ENCODE results near the gene ATAD2B.
"Not testable (repeated sequence)": the region's sequence is repeated elsewhere in the genome, so short reads cannot be mapped to it uniquely, and the experiment has no call there.

Gene ATAD2B

DNA sequence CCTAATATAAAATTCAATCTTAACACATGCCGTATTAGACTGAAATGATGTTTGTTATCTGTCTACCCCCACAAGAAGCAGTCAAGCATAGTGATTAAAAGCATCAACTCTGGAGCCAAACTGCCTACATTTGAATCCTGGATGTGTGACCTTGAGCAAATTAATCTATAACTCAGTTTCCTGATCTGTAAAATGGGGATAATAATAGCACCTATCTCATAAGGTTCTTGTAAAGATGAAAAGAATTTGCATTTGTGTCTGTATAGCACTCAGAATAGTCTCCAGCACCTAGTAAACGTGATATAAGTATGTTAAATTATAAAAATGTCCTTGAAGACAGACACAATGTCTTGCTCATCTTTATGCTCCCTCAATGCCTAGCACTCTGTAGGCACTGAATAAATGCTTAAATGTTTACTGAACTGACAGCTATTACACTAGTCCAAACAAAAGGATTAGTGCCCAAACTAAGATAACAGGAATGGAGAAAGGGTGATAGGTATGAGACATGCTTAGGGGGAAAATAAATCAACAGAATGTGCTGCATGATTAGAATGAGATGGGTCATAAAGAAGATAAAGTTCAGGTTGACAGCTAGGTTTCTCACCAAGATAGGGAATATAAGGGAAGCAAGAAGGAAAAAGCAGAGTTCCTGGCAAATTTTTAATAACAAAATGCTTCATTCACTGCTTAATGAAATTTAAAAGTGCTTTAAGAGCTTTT, 180.6 kb downstream of the ATAD2B start:
- no peak for DNase-seq (ENCODE audit: low read depth in 2 of 2)

DNA sequence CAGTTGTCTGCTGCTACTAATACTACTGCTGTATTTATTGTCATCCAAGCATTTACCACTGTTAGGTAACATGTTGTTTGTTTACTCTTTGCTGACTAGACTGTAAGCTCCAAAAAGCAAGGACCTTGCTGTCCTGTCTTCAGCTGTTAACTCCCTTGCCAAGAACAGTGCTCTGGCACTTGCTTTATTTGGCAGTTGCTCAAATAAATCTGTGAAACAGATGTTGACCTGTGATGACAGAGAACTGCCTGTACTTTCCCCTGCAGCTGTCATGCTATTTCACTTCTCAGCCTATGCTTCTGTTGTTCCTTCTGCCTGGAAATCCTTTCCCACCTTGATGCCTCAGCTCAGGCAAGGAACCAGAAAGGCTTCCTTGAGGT, 181.2 kb downstream of the ATAD2B start:
- no peak for DNase-seq (ENCODE audit: low read depth in 2 of 2)

DNA sequence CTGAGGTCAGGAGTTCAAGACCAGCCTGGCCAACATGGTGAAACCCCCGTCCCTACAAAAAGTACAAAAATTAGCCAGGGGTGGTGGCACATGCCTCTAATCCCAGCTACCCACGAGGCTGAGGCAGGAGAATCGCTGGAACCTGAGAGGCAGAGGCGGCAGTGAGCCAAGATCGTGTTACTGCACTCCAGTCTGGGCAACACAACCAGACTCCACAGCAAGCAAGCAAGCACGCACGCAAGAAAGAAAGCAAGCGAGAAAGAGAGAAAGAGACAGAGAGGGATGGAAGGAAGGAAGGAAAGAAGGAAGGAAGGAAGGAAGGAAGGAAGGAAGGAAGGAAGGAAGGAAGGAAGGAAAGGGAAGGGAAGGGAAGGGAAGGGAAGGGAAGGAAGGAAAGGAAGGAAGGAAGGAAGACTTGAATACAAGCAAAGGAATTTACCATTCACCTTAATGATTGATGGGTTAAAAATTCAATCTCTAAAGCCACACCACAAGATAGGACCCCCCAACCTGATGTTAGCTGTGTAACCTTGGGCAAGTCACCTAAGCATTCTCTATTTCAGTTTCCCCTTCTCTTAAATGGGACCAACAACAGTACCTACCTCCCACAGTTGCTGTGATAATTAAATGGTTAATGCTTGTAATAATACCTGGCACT, 181.7 kb downstream of the ATAD2B start:
- DNase-seq (ENCODE audit: low read depth in 2 of 2) = no peak

- not testable (repeated sequence) for DNase-seq (ENCODE audit: low read depth in 2 of 2)
Observed at GRCh38 chr2:23736783-23737182, 190.1 kb downstream of the ATAD2B start.

DNA sequence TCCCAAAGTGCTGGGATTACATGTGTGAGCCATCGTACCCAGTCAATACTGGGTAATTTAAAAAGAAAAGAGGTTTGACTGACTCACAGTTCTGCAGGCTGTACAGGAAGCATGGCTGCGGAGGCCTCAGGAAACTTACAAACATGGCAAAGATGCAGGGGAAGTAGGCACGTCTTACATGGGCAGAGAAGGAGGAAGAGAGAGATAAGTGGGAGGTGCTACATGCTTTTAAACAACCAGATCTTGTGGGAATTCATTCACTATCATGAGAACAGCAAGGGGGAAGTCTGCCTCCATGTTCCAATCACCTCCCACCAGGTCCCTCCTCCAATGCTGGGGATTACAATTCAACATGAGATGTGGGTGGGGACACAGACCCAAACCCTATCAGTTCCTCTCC, 192.5 kb downstream of the ATAD2B start:
- DNase-seq (ENCODE audit: low read depth in 2 of 2) = no peak

DNA sequence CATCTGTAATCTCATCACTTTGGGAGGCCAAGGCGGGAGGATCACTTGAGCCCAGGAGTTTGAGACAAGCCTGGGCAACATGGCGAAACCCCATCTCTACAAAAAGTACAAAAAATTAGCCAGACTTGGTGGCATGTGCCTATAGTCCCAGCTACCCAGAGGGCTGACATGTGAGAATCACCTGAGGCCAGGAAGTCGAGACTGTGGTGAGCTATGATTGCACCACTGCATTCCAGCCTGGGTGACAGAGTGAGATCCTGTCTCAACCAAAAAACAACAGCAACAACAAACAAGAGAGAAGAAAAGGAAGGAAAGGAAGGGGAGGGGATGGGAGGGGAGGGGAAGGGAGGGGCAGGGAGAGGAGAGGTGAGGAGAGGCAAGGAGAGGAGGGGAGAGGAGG, 203.9 kb downstream of the ATAD2B start:
- DNase-seq (ENCODE audit: low read depth in 2 of 2) = not testable (repeated sequence)

DNA sequence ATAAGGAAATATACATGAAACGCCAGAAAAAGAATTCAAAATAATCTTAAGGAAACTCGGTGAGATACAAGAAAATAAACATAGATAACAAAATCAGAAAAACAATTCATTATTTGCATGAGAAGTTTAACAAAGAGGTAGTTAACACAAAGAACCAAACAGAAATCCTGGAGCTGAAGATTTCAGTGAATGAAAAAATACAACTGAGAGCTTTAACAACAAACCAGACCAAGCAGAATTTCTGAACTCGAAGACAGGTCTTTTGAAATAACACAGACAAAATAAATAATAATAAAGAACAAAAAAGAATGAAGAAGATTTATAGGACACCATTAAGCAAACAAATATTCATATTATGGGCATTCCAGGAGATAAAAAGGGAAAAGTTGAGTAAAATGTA, 204.7 kb downstream of the ATAD2B start:
- DNase-seq (ENCODE audit: low read depth in 2 of 2) = no peak

DNA sequence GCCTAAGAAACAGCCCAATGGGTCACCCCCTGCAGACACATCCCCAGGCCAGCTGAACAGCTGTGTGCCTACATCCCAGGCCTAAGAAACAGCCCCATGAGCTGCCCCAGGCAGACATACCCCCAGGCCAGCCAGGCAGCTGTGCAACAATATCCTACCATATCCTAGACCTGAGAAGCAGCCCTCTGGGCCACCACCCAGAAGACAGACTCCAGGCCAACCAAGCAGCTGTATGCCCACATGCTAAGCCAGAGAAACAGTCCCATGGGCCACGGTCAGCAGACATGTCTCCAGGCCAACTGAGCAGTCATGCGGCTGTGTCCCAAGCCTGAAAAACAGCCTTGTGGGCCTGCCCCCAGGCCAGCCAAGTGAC, 205.5 kb downstream of the ATAD2B start:
- DNase-seq (ENCODE audit: low read depth in 2 of 2) = no peak

DNA sequence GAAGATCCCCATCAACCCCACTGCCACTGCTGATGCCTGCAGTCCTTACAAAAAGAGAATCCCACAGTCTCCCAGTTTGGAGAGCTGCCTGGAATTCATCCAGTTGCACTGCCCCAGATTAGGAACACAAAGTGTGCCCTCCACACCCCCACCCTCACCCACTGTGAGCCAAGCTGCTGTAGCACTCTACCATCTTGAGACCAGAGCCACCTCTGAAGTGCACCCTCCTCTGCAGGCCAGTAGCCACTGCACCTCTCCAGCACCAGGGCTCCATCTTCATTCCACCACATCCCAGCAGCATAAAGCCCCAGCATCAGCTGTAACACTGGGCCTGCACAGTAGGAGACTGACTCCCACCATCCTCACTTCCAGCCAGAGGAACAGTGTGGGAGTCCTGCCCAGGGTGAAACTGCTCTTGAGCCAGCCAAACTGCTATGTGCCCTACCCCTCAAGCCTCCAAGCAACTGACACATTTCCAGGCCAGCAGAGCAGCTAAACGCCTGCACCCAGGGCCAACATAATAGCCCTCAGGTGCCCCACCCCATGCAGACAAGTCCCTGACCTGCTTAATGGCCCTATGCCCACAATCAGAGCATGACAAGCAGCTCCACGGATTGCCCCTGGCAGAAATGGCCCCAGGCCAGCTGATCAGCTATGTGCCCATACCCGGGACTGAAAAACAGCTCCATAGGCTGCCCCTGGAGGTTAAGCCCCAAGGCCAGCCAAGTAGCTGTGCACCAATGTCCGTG, 206.0 kb downstream of the ATAD2B start:
- no peak for DNase-seq (ENCODE audit: low read depth in 2 of 2)

- no peak for DNase-seq (ENCODE audit: low read depth in 2 of 2)
Observed at GRCh38 chr2:23719716-23720115, 207.2 kb downstream of the ATAD2B start.

GRCh38 chr2:23718931-23719700, 207.8 kb downstream of the ATAD2B start:
- DNase-seq (ENCODE audit: low read depth in 2 of 2) = no peak

DNA sequence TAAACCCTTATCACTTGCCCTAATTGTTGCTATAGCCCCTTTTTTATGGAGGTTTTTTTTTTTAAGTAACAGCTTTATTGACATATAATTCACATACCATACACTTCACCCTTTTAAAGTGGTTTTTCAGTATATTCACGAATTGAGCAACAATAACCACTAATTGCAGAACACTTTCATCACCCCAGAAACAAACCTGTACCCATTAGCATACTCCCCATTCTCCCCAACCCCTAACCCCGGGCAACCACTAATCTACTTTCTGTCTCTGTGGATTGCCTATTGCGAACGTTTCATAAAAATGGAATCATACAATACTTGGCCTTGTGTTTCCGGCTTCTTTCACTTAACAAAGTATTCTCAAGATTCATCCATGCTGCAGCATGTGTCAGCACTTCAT, 213.6 kb downstream of the ATAD2B start:
- DNase-seq (ENCODE audit: low read depth in 2 of 2) = no peak

GRCh38 chr2:23712756-23713151, 214.2 kb downstream of the ATAD2B start:
- DNase-seq (ENCODE audit: low read depth in 2 of 2) = no peak

- no peak for DNase-seq (ENCODE audit: low read depth in 2 of 2)
Observed at GRCh38 chr2:23711979-23712755, 214.8 kb downstream of the ATAD2B start.

DNA sequence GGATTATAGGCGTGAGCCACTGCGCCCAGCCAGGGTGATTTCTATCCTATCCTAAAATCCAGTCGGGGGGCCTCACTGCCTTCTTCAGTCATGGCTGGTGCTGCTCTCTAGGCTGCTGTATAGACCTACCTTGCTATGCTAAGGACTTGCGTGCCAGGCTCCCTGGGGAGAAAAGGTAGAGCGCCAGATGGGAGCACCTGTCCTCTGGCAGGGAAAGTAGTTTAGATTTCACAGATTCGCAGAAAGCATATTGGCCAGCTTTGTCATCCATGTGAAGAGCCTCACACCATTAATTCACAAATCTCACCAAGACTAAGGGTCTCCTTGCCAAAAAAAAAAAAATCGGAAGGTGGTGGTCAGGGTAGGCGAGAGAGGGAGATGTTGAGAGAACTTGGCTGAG, 217.6 kb downstream of the ATAD2B start:
- no peak for DNase-seq (ENCODE audit: low read depth in 2 of 2)

DNA sequence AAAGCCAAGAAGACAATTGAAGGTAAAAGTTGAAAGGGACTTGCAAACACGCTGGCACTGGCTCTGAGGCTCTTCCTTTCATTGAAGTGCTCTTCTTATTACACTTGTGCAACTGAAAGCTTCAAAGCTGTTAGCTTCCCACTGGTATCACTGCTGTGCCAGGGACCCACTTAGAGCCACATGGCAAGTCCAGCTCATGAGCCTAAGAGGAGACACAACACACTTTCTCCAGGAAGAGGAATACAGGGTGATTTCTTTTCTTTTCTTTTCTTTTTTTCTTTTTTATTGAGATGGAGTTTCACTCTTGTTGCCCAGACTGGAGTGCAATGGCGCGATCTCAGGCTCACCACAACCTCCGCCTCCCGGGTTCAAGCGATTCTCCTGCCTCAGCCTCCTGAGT, 218.2 kb downstream of the ATAD2B start:
- DNase-seq (ENCODE audit: low read depth in 2 of 2) = no peak

- no peak for DNase-seq (ENCODE audit: low read depth in 2 of 2)
Observed at GRCh38 chr2:23707096-23707495, 219.8 kb downstream of the ATAD2B start.

DNA sequence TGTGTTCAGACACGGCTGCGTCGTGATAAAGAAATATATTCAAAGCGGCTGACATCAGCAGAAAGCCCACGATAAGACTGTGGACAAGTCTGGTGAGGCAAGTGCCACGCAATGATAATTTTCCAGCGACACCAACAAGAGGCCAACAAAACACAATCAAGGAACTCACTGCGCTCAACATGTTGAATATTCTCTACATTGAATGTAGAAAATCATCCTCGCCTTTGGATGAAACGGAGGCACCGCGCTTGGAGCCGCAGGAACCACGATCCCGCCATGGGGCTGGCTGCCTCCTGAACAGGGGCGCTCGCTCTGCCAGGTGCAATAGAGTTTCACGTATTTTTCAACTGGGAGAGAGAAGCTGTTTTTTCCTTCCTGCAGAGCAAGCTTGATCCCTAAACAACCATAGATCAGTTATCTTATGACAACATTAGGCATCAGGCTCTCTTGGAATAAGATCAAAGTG, 220.3 kb downstream of the ATAD2B start:
- DNase-seq (ENCODE audit: low read depth in 2 of 2) = no peak

DNA sequence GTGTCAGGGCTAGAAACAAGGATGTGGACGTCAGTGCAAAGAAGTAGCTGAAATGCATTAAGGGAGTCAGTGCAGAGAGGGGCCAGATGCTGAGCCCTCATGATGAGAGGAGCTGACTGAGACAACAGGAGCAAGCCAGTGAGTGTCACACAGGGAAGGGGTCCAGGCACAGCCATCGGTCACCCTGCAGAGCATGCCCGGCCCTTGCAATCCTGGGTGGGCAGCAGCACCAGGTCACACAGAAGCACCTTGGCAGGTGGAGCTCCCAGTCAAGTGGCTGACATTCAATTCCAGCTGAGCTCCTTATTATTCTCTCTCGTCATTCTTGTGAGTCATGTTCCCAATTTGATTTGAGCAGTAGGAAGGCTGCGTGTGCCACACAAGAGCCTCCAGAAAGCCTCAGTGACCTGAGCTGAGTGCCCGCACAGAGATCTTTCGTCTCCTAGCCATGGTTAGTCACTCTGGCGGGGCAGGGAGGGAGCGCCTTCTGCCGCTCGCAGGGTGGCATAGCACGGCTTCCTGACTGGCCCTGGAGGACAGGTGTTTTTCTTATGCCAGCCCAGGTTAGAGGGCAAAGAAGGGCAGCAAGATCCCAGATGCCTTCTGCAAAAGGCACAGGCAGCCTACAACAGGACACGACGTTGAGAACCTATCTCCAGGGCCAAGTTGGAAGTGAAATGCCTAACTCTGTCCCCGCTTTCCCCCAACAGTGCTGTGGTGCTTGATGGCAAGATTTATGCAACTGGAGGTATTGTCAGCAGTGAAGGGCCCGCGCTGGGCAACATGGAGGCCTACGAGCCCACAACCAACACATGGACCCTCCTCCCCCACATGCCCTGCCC, 220.9 kb downstream of the ATAD2B start:
- DNase-seq (ENCODE audit: low read depth in 2 of 2) = no peak

DNA sequence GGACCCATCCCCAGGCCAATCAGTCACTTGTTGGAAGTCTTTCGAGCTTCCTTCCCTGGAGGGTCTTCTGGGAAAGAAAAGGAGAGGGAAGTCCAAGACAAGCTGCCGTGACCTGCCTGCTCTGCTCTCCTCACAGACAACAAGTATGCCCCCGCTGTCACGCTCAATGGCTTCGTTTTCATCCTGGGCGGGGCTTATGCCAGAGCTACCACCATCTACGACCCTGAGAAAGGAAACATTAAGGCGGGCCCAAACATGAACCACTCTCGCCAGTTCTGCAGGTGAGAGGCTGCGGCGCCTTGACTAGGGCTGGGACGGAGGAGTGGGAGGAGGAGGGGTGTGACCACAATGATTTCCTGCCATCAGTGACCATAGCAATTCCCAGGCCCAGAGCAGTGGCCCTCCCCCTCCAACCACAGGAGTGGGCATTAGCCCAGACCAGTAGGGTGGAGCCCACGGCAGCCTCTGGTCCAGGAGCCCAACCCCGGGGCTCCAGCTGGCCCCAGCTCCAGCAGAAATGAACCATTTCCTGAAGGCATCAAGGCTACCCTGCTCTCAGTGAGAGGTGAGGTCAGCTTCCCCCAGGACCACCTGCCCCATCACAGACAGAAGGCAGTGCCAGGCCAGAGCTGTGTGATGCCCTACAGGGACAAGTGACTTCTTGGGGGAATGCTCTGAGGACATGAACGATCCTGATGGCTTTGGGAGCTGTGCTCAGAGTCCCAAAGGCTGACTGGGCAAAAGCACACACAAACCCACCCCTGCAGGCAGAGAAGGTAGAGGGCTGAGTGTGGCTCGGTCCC, 223.1 kb downstream of the ATAD2B start:
- DNase-seq (ENCODE audit: low read depth in 2 of 2) = no peak
